ENCODE results near the gene RRAGA. TPM values are rescaled to one million over a fixed set of nuclear protein-coding genes. Genes with fewer than 3 reads are reported as not detected.

Gene RRAGA
- polyA plus RNA-seq, 1 of the 3 experiments (the other 2 are of a cell fraction), result 103 TPM

DNA sequence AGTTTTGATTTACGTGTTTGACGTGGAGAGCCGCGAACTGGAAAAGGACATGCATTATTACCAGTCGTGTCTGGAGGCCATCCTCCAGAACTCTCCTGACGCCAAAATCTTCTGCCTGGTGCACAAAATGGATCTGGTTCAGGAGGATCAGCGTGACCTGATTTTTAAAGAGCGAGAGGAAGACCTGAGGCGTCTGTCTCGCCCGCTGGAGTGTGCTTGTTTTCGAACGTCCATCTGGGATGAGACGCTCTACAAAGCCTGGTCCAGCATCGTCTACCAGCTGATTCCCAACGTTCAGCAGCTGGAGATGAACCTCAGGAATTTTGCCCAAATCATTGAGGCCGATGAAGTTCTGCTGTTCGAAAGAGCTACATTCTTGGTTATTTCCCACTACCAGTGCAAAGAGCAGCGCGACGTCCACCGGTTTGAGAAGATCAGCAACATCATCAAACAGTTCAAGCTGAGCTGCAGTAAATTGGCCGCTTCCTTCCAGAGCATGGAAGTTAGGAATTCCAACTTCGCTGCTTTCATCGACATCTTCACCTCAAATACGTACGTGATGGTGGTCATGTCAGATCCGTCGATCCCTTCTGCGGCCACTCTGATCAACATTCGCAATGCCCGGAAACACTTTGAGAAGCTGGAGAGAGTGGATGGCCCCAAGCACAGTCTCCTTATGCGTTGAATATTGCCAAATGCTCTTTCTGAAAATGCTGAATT lies 850 bp downstream of the RRAGA start:
- Histone ChIP-seq H3K9ac (peak overlapping the region; percentile 92), H3K27ac (ENCODE audit: low read depth in 2 of 2, low read length in 1 of 2) (peak overlapping the region; percentile 93 to 95), H2AFZ (ENCODE audit: low read depth) (no peak overlapping the region), H3K79me2 (ENCODE audit: insufficient read depth) (peaks cover 41% of the 10 kb centered on the region), H3K9me2 (no peaks in the 10 kb centered on the region), H3F3A (replicated peaks; ENCODE audit: insufficient read depth) (peaks cover 35% of the 10 kb centered on the region), H3K27me3 (ENCODE audit: insufficient read depth) (no peaks in the 10 kb centered on the region), H3K4me2 (peak overlapping the region; percentile 77), H3K9me3 (no peaks in the 10 kb centered on the region), H3K36me3 (replicated peaks in 1 of 2; ENCODE audit: control insufficient read depth in 1 of 2, insufficient read depth in 2 of 2, low read length in 1 of 2) (peaks cover 3 to 16% of the 10 kb centered on the region in 2 experiments), H3K4me1 (ENCODE audit: control insufficient read depth in 1 of 2, insufficient read depth in 2 of 2, low read depth in 1 of 2, low read length in 1 of 2) (peaks cover 0 to 13% of the 10 kb centered on the region in 2 experiments; a peak in 2 of 4 replicates), H4K20me1 (ENCODE audit: insufficient read depth) (peaks cover 25% of the 10 kb centered on the region), H3K4me3 (ENCODE audit: low read depth in 2 of 2, low read length in 1 of 2) (peak overlapping the region; percentile 86 to 87)
- TF ChIP-seq TCF12 (IDR thresholded peaks at IDR 0.05), result no peak
- TF ChIP-seq, protein P1, sequence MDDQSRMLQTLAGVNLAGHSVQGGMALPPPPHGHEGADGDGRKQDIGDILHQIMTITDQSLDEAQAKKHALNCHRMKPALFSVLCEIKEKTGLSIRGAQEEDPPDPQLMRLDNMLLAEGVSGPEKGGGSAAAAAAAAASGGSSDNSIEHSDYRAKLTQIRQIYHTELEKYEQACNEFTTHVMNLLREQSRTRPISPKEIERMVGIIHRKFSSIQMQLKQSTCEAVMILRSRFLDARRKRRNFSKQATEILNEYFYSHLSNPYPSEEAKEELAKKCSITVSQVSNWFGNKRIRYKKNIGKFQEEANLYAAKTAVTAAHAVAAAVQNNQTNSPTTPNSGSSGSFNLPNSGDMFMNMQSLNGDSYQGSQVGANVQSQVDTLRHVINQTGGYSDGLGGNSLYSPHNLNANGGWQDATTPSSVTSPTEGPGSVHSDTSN (IDR thresholded peaks at IDR 0.05), result no peak
- 0 out of 2 replicates have a peak, but pooled peaks have one; percentile 8 for TF ChIP-seq MXI1 (IDR thresholded peaks at IDR 0.05; ENCODE audit: low read depth, low read length)
- no peak for TF ChIP-seq MEF2A (IDR thresholded peaks at IDR 0.05; ENCODE audit: borderline replicate concordance, low read depth)
- TF ChIP-seq, protein P2, sequence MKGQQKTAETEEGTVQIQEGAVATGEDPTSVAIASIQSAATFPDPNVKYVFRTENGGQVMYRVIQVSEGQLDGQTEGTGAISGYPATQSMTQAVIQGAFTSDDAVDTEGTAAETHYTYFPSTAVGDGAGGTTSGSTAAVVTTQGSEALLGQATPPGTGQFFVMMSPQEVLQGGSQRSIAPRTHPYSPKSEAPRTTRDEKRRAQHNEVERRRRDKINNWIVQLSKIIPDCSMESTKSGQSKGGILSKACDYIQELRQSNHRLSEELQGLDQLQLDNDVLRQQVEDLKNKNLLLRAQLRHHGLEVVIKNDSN (IDR thresholded peaks at IDR 0.05; ENCODE audit: borderline replicate concordance, low read depth), result no peak
- TF ChIP-seq EP300 (IDR thresholded peaks at IDR 0.05; ENCODE audit: borderline replicate concordance in 1 of 2, low read depth in 1 of 2, low read length in 1 of 2), result no peak
- ChIA-PET POLR2A (interaction anchor here (1.0 kb wide), 1 partner anchor 11 kb away, joined by 4 read pairs; no protein-coding TSS in a partner anchor), CTCF (interaction anchor here (1.2 to 5.0 kb wide), 5 partner anchors 21 to 407 kb away, joined by 3 to 44 read pairs (median 5); no protein-coding TSS in a partner anchor)
- peak; percentile 36 for DNase-seq
- WGBS (ENCODE audit: low lambda C conversion rate), result 2% methylated on average over 28 of the region's 33 CpGs

DNA sequence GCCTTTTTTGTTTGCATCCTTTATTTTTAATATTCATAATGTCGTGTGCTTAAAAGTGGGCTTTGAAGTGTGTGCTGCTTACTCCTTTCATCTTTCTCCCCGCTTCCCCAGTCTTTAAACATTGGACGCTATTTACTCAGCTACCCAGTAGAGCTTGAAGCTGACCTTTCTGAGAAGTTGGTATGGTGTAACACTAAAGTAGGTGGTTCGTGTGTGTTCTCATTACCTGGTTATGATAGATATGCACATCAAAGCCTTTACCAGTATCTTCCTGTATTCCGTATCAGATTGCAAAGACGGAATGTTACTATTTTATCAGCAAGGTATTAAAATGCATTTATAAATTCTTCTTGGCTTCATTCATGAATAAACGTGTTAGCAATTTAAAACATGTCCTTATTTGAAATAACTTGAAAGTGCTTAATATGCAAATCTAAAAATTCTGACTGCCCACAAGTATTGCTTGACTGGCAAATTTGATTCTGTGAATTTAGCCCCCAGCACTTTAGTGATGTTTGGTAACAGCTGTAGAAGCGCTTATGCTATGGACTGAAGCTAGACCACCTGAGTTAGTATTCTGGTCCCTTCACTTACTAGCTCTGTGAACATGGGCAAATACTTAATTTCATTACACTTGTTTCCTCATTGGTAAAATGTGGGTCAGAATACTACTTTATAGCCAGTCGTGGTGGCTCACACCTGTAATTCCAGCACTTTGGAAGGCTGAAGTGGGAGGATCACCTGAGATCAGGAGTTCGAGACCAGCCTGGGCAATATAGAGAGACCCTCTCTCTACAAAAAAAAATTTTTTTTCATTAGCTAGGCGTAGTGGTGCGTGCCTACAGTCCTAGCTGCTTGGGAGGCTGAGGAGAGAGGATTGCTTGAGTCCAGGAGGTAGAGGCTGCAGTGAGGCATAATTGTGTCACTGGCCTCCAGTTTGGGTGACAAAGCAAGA lies 1.7 kb downstream of the RRAGA start:
- peak overlapping the region in 1 of 2 experiments; percentile 95; a peak in 2 of 4 replicates for H3K27ac ChIP-seq (ENCODE audit: low read depth in 2 of 2, low read length in 1 of 2)
- WGBS (ENCODE audit: low lambda C conversion rate), result 59% methylated on average over 12 of the region's 12 CpGs
- peaks cover 0 to 13% of the 10 kb centered on the region in 2 experiments; a peak in 2 of 4 replicates for H3K4me1 ChIP-seq (ENCODE audit: control insufficient read depth in 1 of 2, insufficient read depth in 2 of 2, low read depth in 1 of 2, low read length in 1 of 2)
- peaks cover 3 to 19% of the 10 kb centered on the region in 2 experiments for H3K36me3 ChIP-seq (replicated peaks in 1 of 2; ENCODE audit: control insufficient read depth in 1 of 2, insufficient read depth in 2 of 2, low read length in 1 of 2)
- H3K9ac ChIP-seq, result peak overlapping the region; percentile 92
- H3K4me3 ChIP-seq (ENCODE audit: low read depth in 2 of 2, low read length in 1 of 2), result peak overlapping the region; percentile 86 to 87
- H3K79me2 ChIP-seq (ENCODE audit: insufficient read depth), result peaks cover 41% of the 10 kb centered on the region
- peaks cover 25% of the 10 kb centered on the region for H4K20me1 ChIP-seq (ENCODE audit: insufficient read depth)
- no peaks in the 10 kb centered on the region for H3K9me2 ChIP-seq
- H3K9me3 ChIP-seq, result no peaks in the 10 kb centered on the region
- CTCF ChIA-PET, result interaction anchor here (1.1 to 5.0 kb wide), 4 partner anchors 35 to 406 kb away, joined by 3 to 44 read pairs (median 12); no protein-coding TSS in a partner anchor
- peaks cover 39% of the 10 kb centered on the region for H3F3A ChIP-seq (replicated peaks; ENCODE audit: insufficient read depth)
- peak overlapping the region; percentile 77 for H3K4me2 ChIP-seq
- H3K27me3 ChIP-seq (ENCODE audit: insufficient read depth), result no peaks in the 10 kb centered on the region
- POLR2A ChIA-PET, result interaction anchor here (1.0 to 1.5 kb wide), 2 partner anchors 10 to 46 kb away, joined by 3 to 4 read pairs; no protein-coding TSS in a partner anchor
- H2AFZ ChIP-seq (ENCODE audit: low read depth), result no peak overlapping the region
- DNase-seq, result no peak
- TF ChIP-seq NFIC (IDR thresholded peaks at IDR 0.05; ENCODE audit: borderline replicate concordance) (no peak), TCF12 (IDR thresholded peaks at IDR 0.05) (no peak), FOSL2 (IDR thresholded peaks at IDR 0.05; ENCODE audit: borderline replicate concordance, low read depth) (no peak), RFX5 (IDR thresholded peaks at IDR 0.05; ENCODE audit: low read length) (no peak), CHD2 (IDR thresholded peaks at IDR 0.05; ENCODE audit: low read length, partially characterized antibody) (no peak), FOXM1 (IDR thresholded peaks at IDR 0.05; ENCODE audit: low read depth) (no peak), MXI1 (IDR thresholded peaks at IDR 0.05; ENCODE audit: low read depth, low read length) (no peak), EP300 (IDR thresholded peaks at IDR 0.05; ENCODE audit: borderline replicate concordance in 1 of 2, low read depth in 1 of 2, low read length in 1 of 2) (no peak)
- TF ChIP-seq, protein P3, sequence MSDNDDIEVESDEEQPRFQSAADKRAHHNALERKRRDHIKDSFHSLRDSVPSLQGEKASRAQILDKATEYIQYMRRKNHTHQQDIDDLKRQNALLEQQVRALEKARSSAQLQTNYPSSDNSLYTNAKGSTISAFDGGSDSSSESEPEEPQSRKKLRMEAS (IDR thresholded peaks at IDR 0.05; ENCODE audit: low read depth), result no peak
- TF ChIP-seq, protein P4, sequence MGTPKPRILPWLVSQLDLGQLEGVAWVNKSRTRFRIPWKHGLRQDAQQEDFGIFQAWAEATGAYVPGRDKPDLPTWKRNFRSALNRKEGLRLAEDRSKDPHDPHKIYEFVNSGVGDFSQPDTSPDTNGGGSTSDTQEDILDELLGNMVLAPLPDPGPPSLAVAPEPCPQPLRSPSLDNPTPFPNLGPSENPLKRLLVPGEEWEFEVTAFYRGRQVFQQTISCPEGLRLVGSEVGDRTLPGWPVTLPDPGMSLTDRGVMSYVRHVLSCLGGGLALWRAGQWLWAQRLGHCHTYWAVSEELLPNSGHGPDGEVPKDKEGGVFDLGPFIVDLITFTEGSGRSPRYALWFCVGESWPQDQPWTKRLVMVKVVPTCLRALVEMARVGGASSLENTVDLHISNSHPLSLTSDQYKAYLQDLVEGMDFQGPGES (IDR thresholded peaks at IDR 0.05; ENCODE audit: low read depth, low read length), result no peak
- TF ChIP-seq, protein P5, sequence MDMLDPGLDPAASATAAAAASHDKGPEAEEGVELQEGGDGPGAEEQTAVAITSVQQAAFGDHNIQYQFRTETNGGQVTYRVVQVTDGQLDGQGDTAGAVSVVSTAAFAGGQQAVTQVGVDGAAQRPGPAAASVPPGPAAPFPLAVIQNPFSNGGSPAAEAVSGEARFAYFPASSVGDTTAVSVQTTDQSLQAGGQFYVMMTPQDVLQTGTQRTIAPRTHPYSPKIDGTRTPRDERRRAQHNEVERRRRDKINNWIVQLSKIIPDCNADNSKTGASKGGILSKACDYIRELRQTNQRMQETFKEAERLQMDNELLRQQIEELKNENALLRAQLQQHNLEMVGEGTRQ (IDR thresholded peaks at IDR 0.05; ENCODE audit: borderline replicate concordance, low read depth, low read length), result no peak

Measured in SK-N-SH (cell line).